ENCODE data around the gene FBXO44.

DNA sequence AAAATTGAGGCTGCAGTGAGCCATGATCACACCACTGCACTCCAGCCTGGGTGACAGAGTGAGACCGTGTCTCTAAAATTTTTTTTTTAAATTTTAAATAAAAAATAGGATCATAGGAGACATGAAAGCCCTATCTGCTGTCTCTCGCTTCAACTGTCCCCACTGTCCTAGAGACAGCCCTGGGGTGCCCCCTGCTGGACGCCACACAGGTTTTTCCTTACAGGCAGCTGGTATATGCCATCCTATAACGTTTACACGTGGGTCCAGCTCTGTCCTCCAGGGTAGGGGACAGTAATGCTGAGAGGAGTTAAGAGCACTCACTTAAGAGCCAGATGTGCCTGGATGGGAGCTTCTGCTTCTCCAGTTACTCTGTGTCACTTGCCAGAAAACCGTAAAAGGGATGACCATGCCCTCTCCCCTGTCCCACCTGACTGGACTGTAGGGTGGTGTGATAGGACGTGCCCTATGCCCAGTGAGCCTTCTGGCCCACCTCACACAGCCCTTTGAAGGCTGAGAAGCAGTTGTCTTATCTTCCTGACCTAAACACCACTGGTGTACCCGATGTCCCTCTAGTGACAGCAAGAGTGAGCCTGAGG is 8.9 kb upstream of the FBXO44 start:
- TF ChIP-seq, protein P1, sequence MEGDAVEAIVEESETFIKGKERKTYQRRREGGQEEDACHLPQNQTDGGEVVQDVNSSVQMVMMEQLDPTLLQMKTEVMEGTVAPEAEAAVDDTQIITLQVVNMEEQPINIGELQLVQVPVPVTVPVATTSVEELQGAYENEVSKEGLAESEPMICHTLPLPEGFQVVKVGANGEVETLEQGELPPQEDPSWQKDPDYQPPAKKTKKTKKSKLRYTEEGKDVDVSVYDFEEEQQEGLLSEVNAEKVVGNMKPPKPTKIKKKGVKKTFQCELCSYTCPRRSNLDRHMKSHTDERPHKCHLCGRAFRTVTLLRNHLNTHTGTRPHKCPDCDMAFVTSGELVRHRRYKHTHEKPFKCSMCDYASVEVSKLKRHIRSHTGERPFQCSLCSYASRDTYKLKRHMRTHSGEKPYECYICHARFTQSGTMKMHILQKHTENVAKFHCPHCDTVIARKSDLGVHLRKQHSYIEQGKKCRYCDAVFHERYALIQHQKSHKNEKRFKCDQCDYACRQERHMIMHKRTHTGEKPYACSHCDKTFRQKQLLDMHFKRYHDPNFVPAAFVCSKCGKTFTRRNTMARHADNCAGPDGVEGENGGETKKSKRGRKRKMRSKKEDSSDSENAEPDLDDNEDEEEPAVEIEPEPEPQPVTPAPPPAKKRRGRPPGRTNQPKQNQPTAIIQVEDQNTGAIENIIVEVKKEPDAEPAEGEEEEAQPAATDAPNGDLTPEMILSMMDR (IDR thresholded peaks at IDR 0.05) = peak; percentile 55 to 76 (median 66)
- TF ChIP-seq POLR2A (IDR thresholded peaks at IDR 0.05) = no peak

All from adrenal gland (tissue), 5 donors.